ENCODE measurements around the gene VASH2.

The VASH2 gene

DNA sequence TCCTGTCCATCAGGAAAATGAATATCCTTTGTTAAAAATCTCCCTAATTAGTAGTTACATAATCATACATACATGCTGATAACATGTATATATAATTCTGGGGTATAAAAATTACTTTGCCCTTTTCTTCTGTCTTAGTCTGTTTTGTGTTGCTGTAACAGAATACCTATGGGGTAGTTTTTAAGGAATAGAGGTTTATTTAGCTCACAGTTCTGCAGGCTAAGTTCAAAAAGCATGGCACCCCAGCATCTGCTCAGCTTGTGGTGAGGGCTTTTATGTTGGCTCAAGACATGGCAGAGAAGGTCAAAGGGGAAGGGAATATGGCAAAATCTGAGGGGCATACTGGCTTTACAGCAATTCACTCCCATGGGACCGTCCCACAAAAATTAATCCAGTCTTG is 84.4 kb downstream of the VASH2 start:
- Histone ChIP-seq H3K36me3 (ENCODE audit: insufficient read depth, low read length) (no peaks in the 10 kb centered on the region), H3K9me3 (ENCODE audit: control insufficient read depth, insufficient read depth, low read length) (peaks cover 7% of the 10 kb centered on the region; the same call in 1 of the 2 replicates), H3K4me1 (ENCODE audit: insufficient read depth, low read length) (no peaks in the 10 kb centered on the region), H3K9ac (ENCODE audit: low read depth, low read length) (no peak overlapping the region)

DNA sequence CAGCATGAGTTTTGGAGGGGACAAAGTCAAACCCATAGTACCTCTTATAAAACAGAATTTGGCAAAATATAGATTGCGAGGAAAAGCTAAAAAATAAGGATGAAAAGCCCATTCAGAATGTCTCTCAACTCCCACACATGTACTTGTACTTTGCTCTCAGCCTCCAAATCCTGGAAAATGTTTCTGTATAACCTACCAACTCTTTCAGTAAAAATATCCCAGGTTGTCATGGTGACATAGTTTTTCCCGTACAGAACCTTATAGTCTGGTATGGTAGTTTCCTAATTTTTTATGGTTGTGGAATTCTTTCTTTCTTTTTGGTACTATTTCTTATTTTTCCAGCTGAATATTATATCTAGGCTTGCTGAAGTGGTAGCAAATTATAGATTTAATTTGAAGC is 85.2 kb downstream of the VASH2 start:
- Histone ChIP-seq H3K36me3 (ENCODE audit: insufficient read depth, low read length) (no peaks in the 10 kb centered on the region), H3K4me1 (ENCODE audit: insufficient read depth, low read length) (no peaks in the 10 kb centered on the region), H3K9me3 (ENCODE audit: control insufficient read depth, insufficient read depth, low read length) (peaks cover 7% of the 10 kb centered on the region; the same call in 1 of the 2 replicates), H3K9ac (ENCODE audit: low read depth, low read length) (no peak overlapping the region)

Measured in ES-I3 (cell line).